Heart left ventricle (tissue), 13 donors: Measurements from ENCODE around the gene C10orf120.

Experiments
- POLR2A ChIP-seq, 2 donors: fragments of 450-650 bp; IDR thresholded peaks; one replicate each; pipeline ENCODE4 v1.6.1; 2017; ENCODE audit warnings: antibody characterized with exemption in 2 of 2, mild to moderate bottlenecking in 2 of 2, moderate library complexity in 2 of 2
- TF ChIP-seq, protein P1 (sequence below), 12 donors: fragments of 200-600 bp; sonication (generic) in 4 of 12; IDR thresholded peaks; one replicate each; pipeline versions ENCODE4 v1.5.0 to v1.8.0; 2018 to 2022; ENCODE audit warnings: antibody characterized with exemption in 12 of 12, mild to moderate bottlenecking in 5 of 12
- donor health status: ischemic (EF 13 %, LVEDD 7.1; RV severe dilation, severe dysfunction).
- donor health status: DM: no; HTN: yes; CAD: no.
- donor health status: DM: no; HTN: no; CAD: no.
- donor health status: ischemic (EF 25% LVEDD 6.9; RV normal size, moderate dysfunction).
- donor health status: ischemic (EF 25% LVEDD 5.7; RV mildly dilated, moderate dysfunction).
- donor health status: ischemic (EF 35%, LVEDD 5.7; RV mildly dilated, moderate dysfunction).
- donor health status: nonischemic (EF 11% LVEDD 7.7; RV severe dilation, severe dysfunction).
- donor health status: DM: yes; HTN: yes; CAD: no.
- donor health status: PGD.
- donor health status: ischemic (EF 29% LVEDD 5.4; RV normal size, mild dysfunction).
- donor health status: nonischemic (EF 23%, LVEDD 6.1; RV moderate dilation, normal function).

DNA sequence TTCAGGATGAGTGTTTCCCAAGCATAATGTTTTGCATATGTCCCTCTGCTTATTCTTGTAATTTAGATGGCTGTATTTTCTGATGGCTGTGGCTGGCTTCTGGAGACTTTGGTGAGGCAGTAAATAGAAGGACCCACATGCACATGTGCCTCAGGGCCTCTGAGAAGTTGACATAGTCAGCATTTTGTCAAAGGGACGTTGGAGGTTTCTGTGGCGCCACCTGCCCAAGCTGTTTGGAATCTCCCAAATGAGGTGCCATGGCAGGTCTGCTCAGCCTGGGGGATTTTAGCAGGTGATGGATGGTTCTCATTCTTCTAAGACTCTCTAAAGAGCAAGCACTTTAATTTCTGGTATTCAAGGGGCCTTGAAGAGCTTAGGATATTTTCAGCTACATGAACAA lies 29.8 kb downstream of the C10orf120 start:
- no peak for TF ChIP-seq POLR2A (IDR thresholded peaks at IDR 0.05)
- TF ChIP-seq, protein P1, sequence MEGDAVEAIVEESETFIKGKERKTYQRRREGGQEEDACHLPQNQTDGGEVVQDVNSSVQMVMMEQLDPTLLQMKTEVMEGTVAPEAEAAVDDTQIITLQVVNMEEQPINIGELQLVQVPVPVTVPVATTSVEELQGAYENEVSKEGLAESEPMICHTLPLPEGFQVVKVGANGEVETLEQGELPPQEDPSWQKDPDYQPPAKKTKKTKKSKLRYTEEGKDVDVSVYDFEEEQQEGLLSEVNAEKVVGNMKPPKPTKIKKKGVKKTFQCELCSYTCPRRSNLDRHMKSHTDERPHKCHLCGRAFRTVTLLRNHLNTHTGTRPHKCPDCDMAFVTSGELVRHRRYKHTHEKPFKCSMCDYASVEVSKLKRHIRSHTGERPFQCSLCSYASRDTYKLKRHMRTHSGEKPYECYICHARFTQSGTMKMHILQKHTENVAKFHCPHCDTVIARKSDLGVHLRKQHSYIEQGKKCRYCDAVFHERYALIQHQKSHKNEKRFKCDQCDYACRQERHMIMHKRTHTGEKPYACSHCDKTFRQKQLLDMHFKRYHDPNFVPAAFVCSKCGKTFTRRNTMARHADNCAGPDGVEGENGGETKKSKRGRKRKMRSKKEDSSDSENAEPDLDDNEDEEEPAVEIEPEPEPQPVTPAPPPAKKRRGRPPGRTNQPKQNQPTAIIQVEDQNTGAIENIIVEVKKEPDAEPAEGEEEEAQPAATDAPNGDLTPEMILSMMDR (IDR thresholded peaks at IDR 0.05): no peak
